Stomach (tissue), 9 donors: ENCODE results near the gene SLC6A17. TPM values are rescaled to one million over a fixed set of nuclear protein-coding genes. Genes with fewer than 3 reads are reported as not detected.

Source experiments
- DNase-seq, 2 donors: peaks; one replicate each; pipeline versions ENCODE4 v3.0.0 to v3.0.0-alpha.2; 2013 to 2019
- H3K27ac ChIP-seq, 5 donors: fragments of 200-600 bp in 4 of 5; sonication (generic) in 4 of 5; one replicate each; pipeline ENCODE4 v1.5.1; 2013 to 2019; ENCODE audit warnings: mild to moderate bottlenecking in 1 of 5, moderate library complexity in 1 of 5
- H3K27me3 ChIP-seq, 3 donors: fragments of 200-600 bp; sonication (generic); one replicate each; pipeline ENCODE4 v1.5.1; 2017 to 2019; ENCODE audit warnings: mixed run types in 1 of 3
- H3K36me3 ChIP-seq, 4 donors: fragments of 200-600 bp; sonication (generic); 1 replicate in 3 of 4; 2 replicates in 1 of 4; pipeline ENCODE4 v1.5.1; 2016 to 2019
- H3K4me1 ChIP-seq, 4 donors: fragments of 200-600 bp; sonication (generic); one replicate each; pipeline ENCODE4 v1.5.1; 2016 to 2019
- H3K4me3 ChIP-seq, 4 donors: fragments of 200-600 bp; sonication (generic) in 3 of 4; one replicate each; pipeline ENCODE4 v1.5.1; 2016 to 2019; ENCODE audit warnings: mild to moderate bottlenecking in 1 of 4
- H3K9me3 ChIP-seq, 4 donors: fragments of 200-600 bp; sonication (generic); one replicate each; pipeline ENCODE4 v1.5.1; 2016 to 2019
- CTCF ChIP-seq, 7 experiments: fragments of 450-650 bp in 4 of 7; fragments of 200-600 bp in 3 of 7; sonication (generic) in 3 of 7; IDR thresholded peaks; one replicate each; pipeline ENCODE4 v1.5.1; 2016 to 2019; ENCODE audit warnings: antibody characterized with exemption in 7 of 7, control low read depth in 2 of 7, mild to moderate bottlenecking in 1 of 7
- EP300 ChIP-seq: sonication (generic); formaldehyde crosslinking; IDR thresholded peaks from one replicate; pipeline ENCODE4 v1.6.1; 2017; ENCODE audit warnings: antibody characterized with exemption
- POLR2A ChIP-seq, 4 donors: fragments of 450-650 bp; IDR thresholded peaks; one replicate each; pipeline ENCODE4 v1.6.1; 2016; ENCODE audit warnings: antibody characterized with exemption in 4 of 4, control low read depth in 2 of 4, mild to moderate bottlenecking in 1 of 4, moderate library complexity in 1 of 4
- POLR2AphosphoS5 ChIP-seq, 3 donors: sonication (generic); formaldehyde crosslinking; IDR thresholded peaks; one replicate each; pipeline ENCODE4 v1.6.1; 2016; ENCODE audit warnings: antibody characterized with exemption in 3 of 3
- WGBS, 5 donors: extraction: QIAGEN DNeasy Blood & Tissue Kit in 3 of 5; methylation state at CpG; one replicate each; pipeline versions ENCODE4 v1.1.5 to v1.1.7; 2013 to 2018; 5-methylcytosine and 5-hydroxymethylcytosine counted together
- intact Hi-C: fragments of 100-400 bp; cut with DNase I; formaldehyde crosslinking; loops from one replicate; pipeline ENCODE4 v1.15.1; 2023; ENCODE audit warnings: low total_unique reads
- polyA plus RNA-seq, 3 donors: library from polyadenylated mRNA; stranded (reverse); fragments of 200-250 nt; gene quantifications; one replicate each; pipeline ENCODE4 v1.2.3, GENCODE V29; 2013
- total RNA-seq, 5 donors: library from RNA; depleted of rRNA; stranded (reverse); fragments of >200 nt; gene quantifications; one replicate each; pipeline versions ENCODE4 v1.1.0 to v1.2.3, GENCODE V29; 2014 to 2016
- donor health status: healthy with polysubstance abuse.
- donor health status: Bipolar disorder and iron deficiency.
- donor health status: healthy.

SLC6A17 gene
- total and polyA plus RNA-seq, 8 donors = 0.08 to 0.37 (median 0.14) TPM; not detected in 3

GRCh38 chr1:110134050-110134595 lies 16.2 kb upstream of the SLC6A17 start:
- WGBS, 5 donors = 39 to 55% (median 45%) methylated on average over 11 of the region's 11 CpGs
- Histone ChIP-seq H3K9me3 (no peaks in the 10 kb centered on the region), H3K27ac (no peak overlapping the region), H3K27me3 (peaks cover 0 to 55% (median 30%) of the 10 kb centered on the region in 3 donors), H3K4me1 (peaks cover 0 to 18% (median 11%) of the 10 kb centered on the region in 4 donors), H3K36me3 (no peaks in the 10 kb centered on the region), H3K4me3 (no peak overlapping the region)
- no peak for DNase-seq
- no peak for TF ChIP-seq EP300
- TF ChIP-seq POLR2A (IDR thresholded peaks at IDR 0.05) = no peak
- no peak for TF ChIP-seq CTCF (IDR thresholded peaks at IDR 0.05)
- intact Hi-C loops = no loop called here

- H3K27me3 ChIP-seq = peaks cover 0 to 47% (median 21%) of the 10 kb centered on the region in 3 donors
- H3K9me3 ChIP-seq = no peaks in the 10 kb centered on the region
- no peaks in the 10 kb centered on the region for H3K36me3 ChIP-seq
- intact Hi-C loops = no loop called here
- peaks cover 0 to 12% (median 5%) of the 10 kb centered on the region in 4 donors for H3K4me1 ChIP-seq
- H3K4me3 ChIP-seq = no peak overlapping the region
- 20 to 55% (median 29%) methylated on average over 3 to 4 of the region's 4 CpGs for WGBS, 5 donors
- TF ChIP-seq EP300 (no peak), POLR2A (IDR thresholded peaks at IDR 0.05) (no peak), CTCF (IDR thresholded peaks at IDR 0.05) (no peak), POLR2AphosphoS5 (IDR thresholded peaks at IDR 0.05) (no peak)
- H3K27ac ChIP-seq = no peak overlapping the region
- peak in 1 of 2 donors; percentile 31 for DNase-seq
These were observed 15.0 kb upstream of the SLC6A17 start for GRCh38 chr1:110135246-110135645.

- peaks cover 0 to 46% (median 17%) of the 10 kb centered on the region in 3 donors for H3K27me3 ChIP-seq
- no peak for TF ChIP-seq EP300
- TF ChIP-seq POLR2A (IDR thresholded peaks at IDR 0.05) = no peak
- no peak for TF ChIP-seq CTCF (IDR thresholded peaks at IDR 0.05)
- no peak for TF ChIP-seq POLR2AphosphoS5 (IDR thresholded peaks at IDR 0.05)
These were observed 14.6 kb upstream of the SLC6A17 start for GRCh38 chr1:110135666-110136065.

GRCh38 chr1:110136911-110137310 lies 13.4 kb upstream of the SLC6A17 start:
- peak; percentile 28 to 69 for DNase-seq
- H3K4me1 ChIP-seq = peaks cover 0 to 8% (median 2%) of the 10 kb centered on the region in 4 donors
- H3K36me3 ChIP-seq = no peaks in the 10 kb centered on the region
- TF ChIP-seq POLR2A (IDR thresholded peaks at IDR 0.05) = no peak
- no peak for TF ChIP-seq EP300
- TF ChIP-seq CTCF (IDR thresholded peaks at IDR 0.05) = no peak
- no peak for TF ChIP-seq POLR2AphosphoS5 (IDR thresholded peaks at IDR 0.05)
- peaks cover 0 to 50% (median 13%) of the 10 kb centered on the region in 3 donors for H3K27me3 ChIP-seq
- 2 to 6% (median 3%) methylated on average over 7 of the region's 7 CpGs for WGBS, 5 donors
- H3K9me3 ChIP-seq = no peaks in the 10 kb centered on the region
- intact Hi-C loops = no loop called here
- H3K4me3 ChIP-seq = no peak overlapping the region
- no peak overlapping the region for H3K27ac ChIP-seq

More at GRCh38 chr1:110135666-110136065, 14.6 kb upstream of the SLC6A17 start:
- Histone ChIP-seq H3K27ac (no peak overlapping the region), H3K4me3 (no peak overlapping the region), H3K4me1 (peaks cover 0 to 8% (median 2%) of the 10 kb centered on the region in 4 donors), H3K36me3 (no peaks in the 10 kb centered on the region), H3K9me3 (no peaks in the 10 kb centered on the region)
- intact Hi-C loops = no loop called here
- no peak for DNase-seq
- WGBS, 5 donors = 47 to 67% (median 60%) methylated on average over 10 of the region's 10 CpGs
